Measurements from ENCODE around the gene GZF1. TPM values are rescaled to one million over a fixed set of nuclear protein-coding genes. Genes with fewer than 3 reads are reported as not detected.

GZF1 gene
- total RNA-seq, 1 experiment from 2014 or later = 17.0 TPM

GRCh38 chr20:23340524-23340923 is 21.5 kb upstream of the GZF1 start:
- no peak overlapping the region for H3K4ac ChIP-seq (ENCODE audit: low read depth, low read length)
- Mint-ChIP-seq H3K27me3 (ENCODE audit: low read depth) (peaks cover 5% of the 10 kb centered on the region; the same call in 1 of the 2 replicates), H3K27ac (peak overlapping the region in 1 of 3 experiments; percentile 37; a peak in 1 of 7 replicates), H3K9me3 (peaks cover 2 to 4% of the 10 kb centered on the region in 2 experiments; a peak in 2 of 5 replicates), H3K36me3 (ENCODE audit: insufficient read depth in 1 of 3, low read depth in 3 of 3) (no peaks in the 10 kb centered on the region), H3K4me3 (no peak overlapping the region), H3K4me1 (peaks cover 8 to 10% of the 10 kb centered on the region in 2 experiments)
- H3K56ac ChIP-seq (ENCODE audit: insufficient read length, low read depth, low read length) = no peak overlapping the region
- no peak overlapping the region for H2BK120ac ChIP-seq (ENCODE audit: low read depth, low read length, poor library complexity, severe bottlenecking)
- no peak overlapping the region for H2BK15ac ChIP-seq (ENCODE audit: low read depth, low read length)
- H3K79me1 ChIP-seq (ENCODE audit: insufficient read depth, low read depth, low read length, poor library complexity, severe bottlenecking) = no peaks in the 10 kb centered on the region
- no peaks in the 10 kb centered on the region for H3K27me3 ChIP-seq (ENCODE audit: insufficient read depth, low read length)
- H2AK5ac ChIP-seq (ENCODE audit: insufficient read length, low read length) = no peak overlapping the region
- H3K79me2 ChIP-seq (ENCODE audit: insufficient read depth, low read length) = no peaks in the 10 kb centered on the region
- H3K27ac ChIP-seq (ENCODE audit: insufficient read length, low read depth, low read length) = no peak overlapping the region
- no peak overlapping the region for H3K23ac ChIP-seq (ENCODE audit: insufficient read length, low read depth, low read length)
- no peak overlapping the region for H3K14ac ChIP-seq (ENCODE audit: insufficient read depth, low read length)
- no CpG with 5 or more reads among the region's 9 CpGs for WGBS (ENCODE audit: extremely low coverage, insufficient read length, low lambda C conversion rate)
- H3K4me2 ChIP-seq (ENCODE audit: insufficient read depth, insufficient read length, low read length) = no peak overlapping the region
- no peak overlapping the region for H2BK5ac ChIP-seq (ENCODE audit: insufficient read length, low read length)
- peak; percentile 84 for TF ChIP-seq CTCF (conservative IDR thresholded peaks at IDR 0.05)
- no peak overlapping the region for H4K91ac ChIP-seq (ENCODE audit: insufficient read length, low read depth, low read length)
- peak; percentile 76 for DNase-seq
- H3K23me2 ChIP-seq (ENCODE audit: insufficient read length, low read depth, low read length, poor library complexity, severe bottlenecking) = no peaks in the 10 kb centered on the region
- H3T11ph ChIP-seq (ENCODE audit: low read length) = no peak overlapping the region
- H3K4me1 ChIP-seq (ENCODE audit: insufficient read depth, low read length) = no peaks in the 10 kb centered on the region
- H3K18ac ChIP-seq (ENCODE audit: insufficient read length, low read depth, low read length) = no peak overlapping the region
- H4K5ac ChIP-seq (ENCODE audit: insufficient read length, low read depth, low read length) = no peak overlapping the region
- H2BK20ac ChIP-seq (ENCODE audit: low read depth, low read length, poor library complexity, severe bottlenecking) = no peak overlapping the region
- H4K20me1 ChIP-seq (ENCODE audit: control insufficient read depth, insufficient read depth, insufficient read length) = no peaks in the 10 kb centered on the region
- no peaks in the 10 kb centered on the region for H3K9me3 ChIP-seq (ENCODE audit: control insufficient read depth, low read depth, low read length)
- no peak overlapping the region for H3K9ac ChIP-seq (ENCODE audit: extremely low read depth, insufficient read length, low read length)
- no peak overlapping the region for H2AFZ ChIP-seq (ENCODE audit: low read length)
- H2BK12ac ChIP-seq (ENCODE audit: insufficient read length, low read depth, low read length) = no peak overlapping the region
- H4K8ac ChIP-seq (replicated peaks; ENCODE audit: insufficient read length, low read depth, low read length) = no peak overlapping the region
